Cardiac septum (tissue), 1 donor: ENCODE measurements around the gene EFNB1. TPM values are rescaled to one million over a fixed set of nuclear protein-coding genes. Genes with fewer than 3 reads are reported as not detected.
"Not testable (repeated sequence)": the region's sequence is repeated elsewhere in the genome, so short reads cannot be mapped to it uniquely, and the experiment has no call there.

Experiments
- DNase-seq: peaks from one replicate; pipeline ENCODE4 v3.0.0-alpha.2; 2020; ENCODE audit warnings: low spot score
- intact Hi-C: fragments of 100-400 bp; cut with DNase I; formaldehyde crosslinking; loops from one replicate; pipeline ENCODE4 v1.14.0; 2022
- long read RNA-seq: library from polyadenylated mRNA; unstranded; transcript quantifications from one replicate; pipeline ENCODE4 v2.0.0, GENCODE V29; 2021
- total RNA-seq: library from RNA; stranded (reverse); fragmentation: NEBNext Ultra II Directional; extraction: Animal tissue kit (Norgen Biotek cat#: 25700); gene quantifications from one replicate; pipeline ENCODE4 v1.2.1, GENCODE V29; 2021
- donor health status: DM: no; HTN: no; CAD: no.

Gene EFNB1
- 27.9 TPM for total RNA-seq
- long read RNA-seq, transcript EFNB1-201 (5 exons, 3,314 nt), result major isoform, 35 of 62 reads
- long read RNA-seq, partial matches to known transcripts, result 25 of 62 reads
- long read RNA-seq, other reads (novel, unspliced or antisense), result 2 of 62 reads

DNA sequence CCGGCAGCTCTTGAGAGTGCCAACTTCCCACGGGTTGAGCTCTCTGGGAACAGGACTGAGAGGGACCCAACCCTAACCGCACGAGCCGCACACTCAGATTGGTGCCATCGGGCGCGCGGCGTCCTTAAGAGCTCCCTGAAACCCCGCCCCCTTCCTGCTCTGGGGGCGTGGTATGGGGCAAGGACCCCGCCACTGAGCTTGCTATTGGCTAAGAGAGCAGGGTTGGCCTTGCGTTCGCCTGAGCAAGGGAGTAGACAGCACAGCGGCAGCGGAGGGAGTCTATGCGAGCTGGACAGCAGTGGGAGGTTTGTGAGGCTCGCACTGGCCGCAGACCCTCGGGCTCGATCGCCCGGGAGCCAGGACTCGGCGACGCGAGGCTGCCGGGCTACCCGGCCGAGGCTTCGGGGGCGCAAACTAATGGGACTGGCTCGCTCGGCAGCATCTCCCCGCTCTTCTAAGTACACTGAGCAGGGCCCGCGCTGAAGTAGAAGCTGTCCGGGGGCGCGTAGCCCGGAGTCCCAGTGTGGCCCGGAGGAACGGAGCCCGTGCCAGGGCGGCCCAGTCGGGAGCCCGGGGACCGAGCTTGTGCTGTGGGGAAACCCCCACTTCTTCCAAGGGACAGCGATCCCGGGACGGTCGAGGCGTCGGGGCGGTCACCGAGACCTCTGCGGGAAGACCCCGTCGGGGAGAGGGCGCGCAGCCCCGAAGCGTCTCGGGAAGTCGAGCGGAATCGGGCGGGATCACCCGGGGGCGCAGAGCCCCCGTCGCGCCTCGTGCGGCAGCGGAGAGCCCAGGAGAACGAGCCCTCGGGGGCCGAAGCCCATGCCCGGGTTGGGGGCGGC lies at the start of gene EFNB1:
Gene EFNB1 (plus strand): TSS at position 282 of the 842 bp plus-strand sequence. CDS start 756 bp downstream, outside the sequence.
- DNase-seq, result peak; percentile 94
- intact Hi-C loops, result loop anchor here (2.0 to 5.0 kb wide), 3 partner anchors 103 to 232 kb away; no protein-coding TSS in a partner anchor

DNA sequence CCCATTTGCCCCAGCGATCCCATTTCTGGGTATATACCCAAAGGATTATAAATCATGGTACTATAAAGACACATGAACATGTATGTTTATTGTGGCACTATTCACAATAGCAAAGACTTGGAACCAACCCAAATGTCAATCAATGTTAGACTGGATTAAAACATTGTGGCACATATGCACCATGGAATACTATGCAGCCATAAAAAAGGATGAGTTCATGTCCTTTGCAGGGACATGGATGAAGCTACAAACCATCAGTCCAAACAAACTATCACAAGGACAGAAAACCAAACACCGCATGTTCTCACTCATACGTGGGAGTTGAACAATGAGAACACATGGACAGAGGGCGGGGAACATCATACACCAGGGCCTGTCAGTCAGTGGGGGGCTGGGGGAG lies 47.5 kb upstream of the EFNB1 start:
- DNase-seq, intact Hi-C loops: not testable (repeated sequence)

DNA sequence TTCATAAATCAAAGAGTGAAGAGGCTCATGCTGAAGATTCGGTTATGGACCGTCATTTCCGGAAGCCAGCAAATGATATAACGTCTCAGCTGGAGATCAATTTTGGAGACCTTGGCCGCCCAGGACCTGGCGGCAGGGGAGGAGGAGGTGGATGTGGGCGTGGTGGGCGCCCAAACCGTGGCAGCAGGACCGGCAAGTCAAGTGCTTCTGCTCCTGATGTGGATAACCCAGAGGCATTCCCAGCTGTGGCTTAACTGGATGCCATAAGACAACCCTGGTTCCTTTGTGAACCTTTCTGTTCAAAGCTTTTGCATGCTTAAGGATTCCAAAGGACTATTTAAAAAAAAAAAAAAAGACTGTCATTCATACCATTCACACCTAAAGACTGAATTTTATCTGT lies 44.0 kb upstream of the EFNB1 start:
- intact Hi-C loops, result no loop called here
- DNase-seq, result no peak

DNA sequence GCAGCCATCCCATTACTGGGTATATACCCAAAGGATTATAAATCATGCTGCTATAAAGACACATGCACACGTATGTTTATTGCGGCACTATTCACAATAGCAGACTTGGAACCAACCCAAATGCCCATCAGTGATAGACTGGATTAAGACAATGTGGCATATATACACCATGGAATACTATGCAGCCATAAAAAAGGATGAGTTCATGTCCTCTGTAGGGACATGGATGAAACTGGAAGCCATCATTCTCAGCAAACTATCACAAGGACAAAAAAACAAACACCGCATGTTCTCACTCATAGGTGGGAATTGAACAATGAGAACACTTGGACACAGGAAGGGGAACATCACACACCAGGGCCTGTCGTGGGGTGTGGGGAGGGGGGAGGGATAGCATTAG lies 42.2 kb upstream of the EFNB1 start:
- intact Hi-C loops, DNase-seq: not testable (repeated sequence)

DNA sequence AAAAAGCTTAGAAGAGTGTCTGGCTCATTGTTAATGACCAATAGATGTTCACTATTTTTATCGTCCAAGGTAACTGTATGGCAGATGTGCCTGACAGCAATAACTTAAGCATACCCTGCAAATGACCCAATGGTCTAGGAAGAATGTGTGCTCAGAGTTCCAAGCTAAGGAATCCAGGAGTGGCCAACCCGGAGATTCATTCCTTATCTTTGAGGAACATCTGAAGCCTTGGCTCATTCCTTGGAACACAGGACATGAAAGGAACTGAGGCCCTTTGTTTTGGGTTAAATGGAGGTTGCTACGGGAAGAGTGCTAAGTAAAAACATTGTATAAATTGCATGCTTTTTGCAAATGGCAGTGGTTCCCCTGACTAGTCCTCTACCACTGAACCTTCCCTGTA lies 38.9 kb upstream of the EFNB1 start:
- no peak for DNase-seq
- intact Hi-C loops, result no loop called here

DNA sequence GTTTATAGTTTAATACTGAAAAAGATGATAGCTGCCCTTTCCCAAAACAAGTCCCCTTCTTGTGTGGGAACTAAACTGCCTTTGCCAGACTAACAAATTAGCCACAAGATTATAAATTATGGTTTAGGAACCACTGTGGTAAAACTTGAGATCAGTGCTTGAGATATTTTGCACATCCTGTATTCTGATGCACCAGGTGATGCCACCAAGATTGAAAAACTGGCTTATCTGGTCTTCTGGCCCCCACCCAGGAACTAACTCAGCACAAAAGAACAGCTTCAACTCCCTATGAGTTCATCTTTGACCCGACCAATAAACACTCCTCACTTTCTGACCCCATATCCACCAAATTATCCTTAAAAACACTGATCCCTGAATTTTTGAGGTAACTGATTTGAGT lies 36.7 kb upstream of the EFNB1 start:
- DNase-seq, result no peak
- intact Hi-C loops, result no loop called here

DNA sequence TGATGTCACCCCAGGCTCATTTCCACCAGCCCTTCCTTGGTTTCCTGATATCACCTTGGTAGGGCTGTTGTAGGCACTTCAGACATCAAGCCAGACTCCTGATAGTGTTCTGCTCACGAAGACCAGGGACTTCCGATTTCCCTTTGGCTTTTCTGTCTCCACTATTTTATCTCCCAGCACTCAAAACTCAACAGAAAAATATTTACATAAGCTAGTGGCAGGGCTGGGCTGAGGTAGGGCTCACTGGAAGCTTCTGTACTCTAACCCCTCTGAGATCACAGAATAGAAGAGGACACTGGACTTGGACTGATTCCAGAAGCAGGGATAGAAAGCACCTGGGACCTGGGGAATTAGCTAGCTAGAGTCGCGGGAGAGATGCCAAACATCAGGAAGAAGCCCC lies 34.4 kb upstream of the EFNB1 start:
- no peak for DNase-seq
- intact Hi-C loops, result no loop called here

DNA sequence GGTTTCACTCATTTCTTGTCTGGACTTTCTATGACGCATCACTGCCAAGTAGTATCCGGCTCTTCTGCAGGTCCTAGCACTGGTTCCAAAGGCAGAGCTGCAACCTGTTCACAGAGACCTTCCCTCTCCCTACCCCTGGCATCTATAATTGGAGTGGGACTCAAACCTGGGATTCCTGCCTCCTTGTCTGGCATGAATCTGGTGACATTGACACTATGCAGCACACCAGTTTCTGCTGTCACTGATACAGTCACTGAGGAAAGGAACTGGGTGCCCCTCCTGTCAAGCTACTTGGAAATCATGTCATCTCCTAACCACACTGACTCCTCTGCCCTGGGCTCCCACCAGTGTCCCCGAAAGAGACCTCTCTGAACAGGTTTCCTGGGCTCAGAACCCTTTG lies 33.1 kb upstream of the EFNB1 start:
- no peak for DNase-seq
- intact Hi-C loops, result no loop called here

DNA sequence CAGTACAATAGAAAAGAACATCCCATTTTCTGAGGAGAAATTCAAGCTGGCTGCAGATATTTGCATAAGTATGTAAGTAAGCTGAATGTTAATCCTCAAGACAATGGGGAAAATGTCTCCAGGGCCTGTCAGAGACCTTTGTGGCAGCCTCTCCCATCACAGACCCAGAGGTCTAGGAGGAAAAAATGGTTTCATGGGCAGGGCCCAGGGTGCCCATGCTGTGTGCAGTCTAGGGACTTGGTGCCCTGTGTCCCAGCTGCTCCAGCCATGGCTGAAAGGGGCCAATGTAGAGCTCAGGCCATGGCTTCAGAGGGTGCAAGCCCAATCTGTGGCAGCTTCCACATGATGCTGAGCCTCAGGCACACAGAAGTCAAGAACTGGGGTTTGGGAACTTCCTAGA lies 30.4 kb upstream of the EFNB1 start:
- intact Hi-C loops, DNase-seq: not testable (repeated sequence)

DNA sequence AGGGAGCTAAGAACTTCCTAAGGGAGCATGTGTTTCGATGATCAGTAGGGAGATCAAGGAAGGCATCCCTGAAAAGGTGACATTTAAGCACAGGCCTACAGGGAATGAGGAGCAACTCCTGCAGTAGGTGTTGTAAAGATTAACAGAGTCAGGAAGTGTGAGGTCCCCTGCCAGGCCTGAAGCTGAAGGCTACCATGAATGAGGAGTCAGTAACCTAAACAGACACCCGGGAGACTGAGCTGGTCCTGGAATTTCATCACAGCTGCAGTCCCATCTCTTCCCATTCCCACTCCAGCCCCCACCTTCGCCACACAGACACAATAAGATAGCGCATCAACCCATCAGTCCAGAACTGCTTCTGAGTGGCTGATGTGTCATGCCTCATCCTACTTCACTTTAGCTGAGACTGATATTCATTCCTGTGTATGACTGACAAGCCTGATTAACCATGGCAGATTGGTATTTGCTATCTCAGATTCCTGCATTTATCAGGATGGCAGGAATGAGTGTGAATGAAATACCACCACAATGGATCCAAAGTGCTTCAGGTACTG lies 27.0 kb upstream of the EFNB1 start:
- intact Hi-C loops, result loop anchor here (10.0 kb wide), 1 partner anchor 287 kb away; no protein-coding TSS in a partner anchor
- DNase-seq, result no peak

DNA sequence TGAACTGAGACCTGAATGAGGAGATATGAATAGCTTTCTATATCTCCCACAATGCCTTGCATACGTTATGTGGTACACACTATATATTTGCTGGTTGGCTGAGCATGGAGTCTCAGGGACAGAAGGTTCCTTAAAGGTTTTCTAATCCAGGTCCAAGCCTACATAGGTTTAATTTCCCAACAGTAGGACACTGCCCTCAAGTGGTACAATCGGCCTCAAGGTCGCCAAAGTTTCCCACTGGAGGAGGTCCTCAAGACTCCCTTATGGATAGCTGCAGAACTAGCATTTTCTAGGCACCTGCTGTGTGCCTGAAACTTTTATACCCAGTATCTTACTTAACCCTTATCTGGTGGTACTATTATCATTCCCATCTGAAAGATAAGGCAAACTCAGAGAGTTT lies 21.0 kb upstream of the EFNB1 start:
- no peak for DNase-seq
- intact Hi-C loops, result loop anchor here (2.0 to 10.0 kb wide), 3 partner anchors 75 to 611 kb away; no protein-coding TSS in a partner anchor

DNA sequence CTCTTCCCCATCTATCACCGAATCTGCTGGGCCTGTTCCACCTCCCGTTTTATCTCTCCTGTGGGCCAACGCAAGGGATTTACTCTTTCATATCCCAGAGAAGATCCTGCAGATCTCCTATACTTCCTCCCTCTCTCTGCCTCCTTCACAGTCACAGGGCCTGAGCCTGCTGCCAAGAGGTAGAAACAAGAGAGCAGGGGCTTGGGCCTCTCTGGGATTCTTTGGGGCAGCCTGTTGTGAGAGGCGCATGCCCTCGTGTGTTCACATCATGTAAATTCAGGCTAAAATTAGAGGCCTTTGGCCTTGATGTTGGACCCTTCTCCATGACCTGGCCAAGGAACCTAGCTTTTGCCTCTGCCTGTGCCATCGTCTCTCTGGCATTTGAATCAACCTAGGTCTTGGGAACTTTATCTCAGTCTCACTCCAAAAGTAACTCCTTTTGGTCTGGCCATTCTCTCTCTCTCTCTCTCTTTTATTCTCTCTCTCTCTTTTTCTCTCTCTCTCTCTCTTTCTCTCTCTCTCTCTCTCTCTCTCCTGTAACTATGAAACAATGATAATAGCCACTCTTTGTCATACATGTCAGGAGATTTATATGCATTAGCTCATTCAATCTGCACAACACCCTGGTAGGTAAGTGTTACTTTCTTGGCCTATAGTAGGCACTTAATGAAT lies 20.0 kb upstream of the EFNB1 start:
- intact Hi-C loops, result loop anchor here (2.0 to 10.0 kb wide), 3 partner anchors 76 to 612 kb away; no protein-coding TSS in a partner anchor
- DNase-seq, result no peak

DNA sequence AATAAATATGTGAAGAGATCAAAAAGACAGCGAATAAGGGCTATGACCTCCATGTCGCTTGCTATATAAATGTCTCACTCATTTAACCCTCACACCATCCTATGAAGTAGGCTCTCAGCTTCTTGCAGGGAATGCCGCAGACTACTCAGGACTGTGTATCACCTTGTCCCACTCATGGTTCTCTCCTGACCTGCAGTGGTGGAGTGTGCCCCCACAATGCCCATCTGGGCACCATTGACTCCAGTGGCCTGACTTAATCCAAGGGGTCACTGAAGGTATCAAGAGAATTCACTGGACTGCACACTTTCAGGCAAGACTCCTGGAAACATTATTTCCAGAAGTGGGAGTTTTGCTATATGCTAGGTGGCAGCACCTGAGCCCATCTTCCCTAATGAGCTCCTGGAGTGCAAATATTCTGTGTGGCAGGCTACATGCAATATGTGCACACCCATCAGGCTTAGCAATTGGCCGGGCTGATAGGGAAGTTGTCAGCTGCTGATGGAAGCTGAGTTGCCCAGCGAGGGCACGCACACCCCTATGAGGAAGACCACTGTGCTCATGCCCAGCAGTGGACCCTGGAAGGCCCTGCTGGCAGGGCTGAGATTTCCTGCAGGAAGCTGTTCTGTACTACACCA lies 8.2 kb upstream of the EFNB1 start:
- intact Hi-C loops, result loop anchor here (5.0 kb wide), 2 partner anchors 567 to 797 kb away; partner anchors contain the start of gene EDA
- peak; percentile 72 for DNase-seq

DNA sequence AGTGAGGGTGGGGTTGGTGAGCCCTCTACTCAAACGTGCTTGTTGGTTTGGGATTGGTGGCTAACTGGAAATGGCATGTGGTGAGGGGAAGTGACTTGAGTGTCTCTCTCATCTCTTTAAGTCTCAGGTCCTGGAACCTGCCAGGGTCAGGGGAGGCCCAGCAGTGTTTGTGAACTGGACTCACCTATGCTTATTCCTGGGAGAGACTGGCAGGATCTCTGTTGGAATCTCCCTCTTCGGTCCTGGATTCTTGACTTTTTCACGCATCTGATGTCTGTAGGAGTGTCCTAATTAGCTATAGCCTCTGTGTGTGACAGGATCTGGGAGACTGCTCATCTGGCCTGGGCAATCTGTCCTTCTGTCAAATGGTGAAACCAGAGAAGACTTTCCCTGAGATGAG lies 7.2 kb upstream of the EFNB1 start:
- peak; percentile 58 for DNase-seq
- intact Hi-C loops, result loop anchor here (5.0 kb wide), 2 partner anchors 566 to 796 kb away; partner anchors contain the start of gene EDA

DNA sequence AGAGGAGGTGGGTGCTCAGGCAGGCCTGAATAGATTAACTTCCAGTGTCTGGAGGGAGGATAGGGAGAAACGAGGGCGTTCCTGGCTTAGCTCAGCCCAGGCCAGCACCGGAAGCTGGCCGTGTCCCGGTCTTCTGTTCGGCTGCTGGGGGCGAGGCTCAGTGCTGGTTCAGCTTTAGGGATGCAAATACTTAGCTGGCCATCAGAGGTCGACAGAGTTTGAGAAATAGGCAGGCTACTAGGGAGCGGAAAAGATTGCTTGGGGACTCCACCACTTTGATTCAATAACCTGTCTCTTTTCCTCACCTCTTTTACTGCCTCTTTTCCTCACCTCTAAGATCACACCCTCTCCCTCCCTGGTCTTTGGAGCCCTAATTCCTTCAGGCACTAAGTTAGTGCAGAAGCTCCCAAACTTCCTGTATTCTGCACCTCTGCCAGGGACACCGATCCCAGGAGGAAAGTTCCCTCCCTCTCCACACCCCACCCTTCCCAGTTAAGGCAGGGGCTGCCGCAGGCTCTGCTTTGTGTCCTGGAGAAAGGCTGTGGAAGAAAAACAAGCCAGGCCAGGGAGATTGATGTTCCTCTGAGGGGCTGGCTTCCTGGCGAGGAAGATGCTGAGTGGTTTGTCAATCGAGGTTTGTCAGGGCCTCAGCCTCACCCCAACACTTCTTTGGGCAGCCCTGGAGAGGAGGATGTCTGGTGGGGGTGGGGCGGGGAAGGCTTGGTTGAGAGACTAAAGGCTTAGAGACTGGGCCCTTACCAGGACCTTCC lies 6.0 kb upstream of the EFNB1 start:
- intact Hi-C loops, result loop anchor here (5.0 kb wide), 2 partner anchors 564 to 794 kb away; partner anchors contain the start of gene EDA
- peak; percentile 71 for DNase-seq

DNA sequence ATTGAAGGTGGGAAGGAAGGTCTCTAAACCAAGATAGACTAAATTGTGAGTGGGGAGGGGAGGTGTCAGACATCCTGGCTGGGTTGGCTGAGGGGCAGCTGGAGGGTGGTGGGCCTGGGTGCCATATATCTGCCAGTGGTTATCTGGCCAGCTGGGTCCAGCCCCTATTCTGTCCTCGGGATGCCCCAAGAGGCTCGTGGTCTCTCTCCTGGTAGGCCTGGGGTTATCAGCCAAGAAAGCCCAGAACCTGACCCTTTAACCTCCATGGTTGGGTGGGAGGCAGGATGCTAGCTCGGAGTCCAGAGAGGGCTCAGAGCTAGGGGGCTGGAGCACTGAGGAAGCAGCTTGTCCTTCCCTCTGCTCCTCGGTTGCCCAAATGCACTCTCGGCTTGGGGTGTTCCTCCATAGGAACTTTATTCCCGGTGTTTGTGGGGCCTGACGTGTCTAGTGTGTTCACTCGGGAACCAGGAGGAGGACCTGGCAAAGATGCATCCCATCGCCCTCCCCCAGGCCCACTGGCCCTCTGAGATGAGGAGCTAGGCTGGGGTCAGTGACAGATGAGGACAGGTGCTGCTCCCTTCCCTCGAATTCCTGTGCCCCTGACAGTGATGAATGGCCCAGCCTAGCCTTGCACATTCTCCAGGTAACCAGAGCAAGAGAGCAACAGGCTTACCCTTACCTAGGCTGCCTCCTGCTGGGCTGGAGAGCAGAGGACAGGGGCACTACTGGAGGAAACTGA lies 5.2 kb upstream of the EFNB1 start:
- intact Hi-C loops, result loop anchor here (2.0 to 5.0 kb wide), 3 partner anchors 463 to 794 kb away; partner anchors contain the start of gene EDA

DNA sequence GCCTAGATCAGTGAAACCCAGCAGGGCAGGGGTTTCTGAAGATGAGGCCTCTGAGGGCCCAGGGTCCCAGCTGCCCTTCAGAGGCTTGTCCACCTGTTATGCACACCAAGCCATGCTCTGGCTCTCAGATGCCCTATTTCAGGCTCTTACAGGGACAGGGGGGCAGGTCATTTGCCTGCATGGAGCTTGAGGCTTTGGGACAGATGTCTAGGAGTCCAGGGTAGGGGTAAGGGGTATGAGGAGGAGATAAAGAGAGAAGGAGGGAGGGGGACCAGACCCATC lies 4.7 kb upstream of the EFNB1 start:
- intact Hi-C loops, result loop anchor here (2.0 to 5.0 kb wide), 3 partner anchors 463 to 793 kb away; partner anchors contain the start of gene EDA

More for the DNA sequence above, 5.2 kb upstream of the EFNB1 start:
- DNase-seq, result peak; percentile 58

DNA sequence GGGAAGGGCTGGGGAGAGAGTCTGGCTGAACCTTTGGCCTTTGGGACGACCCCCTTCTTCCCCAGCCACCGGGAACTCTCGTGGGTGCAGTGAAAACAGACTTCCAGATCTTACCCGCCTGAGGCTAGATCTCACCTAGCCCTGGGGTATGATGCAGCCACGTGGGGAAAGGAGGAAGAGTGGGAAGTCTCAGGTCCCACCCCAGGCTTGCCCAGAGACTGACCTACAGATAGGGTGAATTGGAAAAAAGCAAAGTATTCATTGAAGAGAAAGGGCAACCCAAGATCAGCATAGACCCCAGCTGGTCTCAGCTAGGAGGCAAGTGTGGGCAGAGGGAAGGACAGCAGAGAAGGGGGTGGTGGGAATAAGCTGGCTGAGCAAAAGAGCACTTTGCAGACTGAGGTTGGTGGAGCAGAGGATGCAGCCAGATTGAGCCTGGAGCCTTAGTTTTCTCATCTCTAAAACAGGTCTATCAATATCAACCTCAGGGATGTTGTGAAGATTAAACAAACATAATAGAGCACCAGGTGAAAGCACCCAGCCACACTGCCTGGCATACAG lies 4.2 kb upstream of the EFNB1 start:
- peak; percentile 55 for DNase-seq
- intact Hi-C loops, result loop anchor here (2.0 to 5.0 kb wide), 5 partner anchors 108 to 793 kb away; partner anchors contain the start of gene EDA

More for the DNA sequence above, 4.7 kb upstream of the EFNB1 start:
- DNase-seq, result peak; percentile 17
